ENCODE measurements around the gene CABLES2.

CABLES2 gene

GRCh38 chr20:62346398-62347150, 60.5 kb downstream of the CABLES2 start:
- no peak for DNase-seq

DNA sequence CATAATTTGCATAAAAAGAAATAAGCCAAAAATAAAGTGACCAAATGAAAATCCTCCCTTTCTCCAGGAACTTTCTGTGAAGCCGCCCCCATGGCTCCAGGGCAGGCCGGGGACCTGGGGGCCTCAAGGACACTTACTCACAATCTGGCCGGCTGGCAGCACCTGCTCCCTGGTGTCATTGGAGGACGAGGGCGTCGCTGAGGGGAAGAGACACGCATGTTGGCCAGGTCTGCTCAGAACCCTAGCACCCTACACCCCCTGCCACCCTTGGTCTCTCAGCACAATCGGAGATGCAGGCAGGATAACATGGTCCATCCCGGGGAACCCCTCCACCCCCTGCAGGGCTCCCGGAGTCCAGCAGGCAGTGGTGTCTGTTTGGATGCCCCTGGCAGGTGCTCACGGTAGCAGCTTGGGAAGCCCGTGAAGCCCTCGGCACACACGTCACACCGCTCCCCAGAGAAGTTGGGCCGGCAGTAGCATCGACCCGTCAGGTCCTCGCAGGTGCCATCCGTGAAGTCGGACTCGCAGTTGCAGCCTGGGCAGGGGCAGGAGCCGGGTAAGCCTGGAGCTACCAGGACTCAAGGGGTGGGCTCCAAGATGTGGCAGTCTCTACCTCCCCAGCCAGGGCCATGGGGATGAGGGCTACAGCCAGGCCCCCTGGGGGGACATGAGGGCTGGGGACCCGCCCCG, 61.3 kb downstream of the CABLES2 start:
- DNase-seq: no peak

- no peak for DNase-seq
Measured at GRCh38 chr20:62344782-62345181, 62.3 kb downstream of the CABLES2 start.

DNA sequence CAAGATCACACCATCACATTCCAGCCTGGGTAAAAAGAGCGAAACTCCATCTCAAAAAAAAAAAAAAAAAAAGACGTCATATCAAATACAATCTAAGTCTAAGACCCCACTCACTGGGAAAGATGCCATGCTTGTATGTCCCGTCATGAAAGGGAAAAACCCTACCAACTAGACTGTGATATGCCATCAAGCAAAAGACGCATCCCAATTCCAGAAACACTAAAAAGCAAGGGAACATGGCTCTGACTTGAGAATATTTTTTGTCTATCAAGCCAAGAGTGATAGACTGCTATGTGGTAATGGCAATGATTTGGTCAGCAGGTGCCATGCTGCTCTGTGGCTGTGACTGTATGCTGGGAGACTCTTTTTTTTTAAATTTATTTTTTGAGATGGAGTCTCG, 63.0 kb downstream of the CABLES2 start:
- DNase-seq: no peak

- no peak for DNase-seq
Measured at GRCh38 chr20:62342910-62343309, 64.2 kb downstream of the CABLES2 start.

DNA sequence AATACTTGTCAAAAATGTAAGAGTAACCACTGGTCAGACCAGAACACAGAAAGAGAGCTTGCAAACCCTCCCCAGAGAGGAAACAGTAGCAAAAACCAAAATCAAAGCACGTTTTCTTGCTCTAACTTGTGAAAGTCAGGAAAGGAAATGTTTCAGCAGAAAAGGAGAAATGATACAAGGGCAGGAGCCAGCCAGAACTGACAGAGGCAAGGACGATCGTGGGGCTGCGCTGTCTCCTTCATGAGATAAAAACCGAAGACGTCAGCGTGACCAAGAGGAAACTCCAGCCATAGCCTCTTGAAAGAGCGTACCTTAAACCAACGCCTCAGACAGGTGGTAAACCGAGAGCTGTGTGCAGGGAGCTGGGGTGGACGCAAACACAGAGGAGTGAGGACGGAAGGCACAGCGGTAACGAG, 67.4 kb downstream of the CABLES2 start:
- DNase-seq: no peak

Data from fibroblast of skin of abdomen (primary cell).